ENCODE measurements around the gene CCNT1. TPM values are rescaled to one million over a fixed set of nuclear protein-coding genes. Genes with fewer than 3 reads are reported as not detected.
"Not testable (repeated sequence)": the region's sequence is repeated elsewhere in the genome, so short reads cannot be mapped to it uniquely, and the experiment has no call there.

The CCNT1 gene
- total RNA-seq, 1 experiment from 2014 or later: 50.8 TPM

DNA sequence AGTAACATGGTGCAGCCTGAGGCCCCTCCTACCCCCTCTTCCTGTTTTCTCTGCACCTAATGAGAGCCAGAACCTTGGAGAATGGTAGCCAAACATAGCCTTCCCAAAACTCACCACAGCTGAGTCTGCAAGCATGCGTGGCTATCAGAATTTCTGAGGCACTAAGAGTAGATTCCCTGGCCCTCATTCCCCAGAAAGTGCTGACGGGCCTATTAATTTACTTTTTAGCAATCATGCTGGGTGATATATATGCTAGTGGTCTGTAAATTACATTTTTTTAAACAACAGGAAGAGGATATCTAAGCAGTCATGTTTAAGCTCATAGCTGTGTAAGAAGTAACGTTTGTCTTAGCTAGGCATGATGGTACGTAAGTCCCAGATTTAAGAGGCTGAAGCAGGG is 64.8 kb downstream of the CCNT1 start:
- Histone ChIP-seq H3F3A (ENCODE audit: insufficient read depth, low read depth) (peaks cover 9% of the 10 kb centered on the region; the same call in 1 of the 2 replicates), H3K79me2 (ENCODE audit: low read depth) (no peaks in the 10 kb centered on the region), H4K20me1 (ENCODE audit: insufficient read depth) (peaks cover 7% of the 10 kb centered on the region; the same call in 1 of the 2 replicates), H3K4me3 (no peak overlapping the region), H3K27ac (no peak overlapping the region), H3K4me1 (replicated peaks; ENCODE audit: insufficient read depth) (no peaks in the 10 kb centered on the region), H3K9me2 (ENCODE audit: insufficient read depth) (no peaks in the 10 kb centered on the region), H3K27me3 (ENCODE audit: insufficient read depth, low read depth) (no peaks in the 10 kb centered on the region), H3K9me3 (ENCODE audit: insufficient read depth, low read depth) (no peaks in the 10 kb centered on the region), H3K4me2 (no peak overlapping the region), H2AFZ (no peak overlapping the region), H3K36me3 (ENCODE audit: low read depth) (no peaks in the 10 kb centered on the region; the same call in 1 of the 2 replicates)
- DNase-seq: no peak
- no TSS peak for BruUV-seq (replicated peaks)
- intact Hi-C loops (cut with micrococcal nuclease; ENCODE audit: unreplicated experiment): no loop called here
- POLR2A ChIA-PET (ENCODE audit: unreplicated experiment): no interaction called here
- CTCF ChIA-PET: no interaction called here
- TF ChIP-seq EZH2 (IDR thresholded peaks at IDR 0.05; ENCODE audit: low read depth): no peak
- TF ChIP-seq, protein P1, sequence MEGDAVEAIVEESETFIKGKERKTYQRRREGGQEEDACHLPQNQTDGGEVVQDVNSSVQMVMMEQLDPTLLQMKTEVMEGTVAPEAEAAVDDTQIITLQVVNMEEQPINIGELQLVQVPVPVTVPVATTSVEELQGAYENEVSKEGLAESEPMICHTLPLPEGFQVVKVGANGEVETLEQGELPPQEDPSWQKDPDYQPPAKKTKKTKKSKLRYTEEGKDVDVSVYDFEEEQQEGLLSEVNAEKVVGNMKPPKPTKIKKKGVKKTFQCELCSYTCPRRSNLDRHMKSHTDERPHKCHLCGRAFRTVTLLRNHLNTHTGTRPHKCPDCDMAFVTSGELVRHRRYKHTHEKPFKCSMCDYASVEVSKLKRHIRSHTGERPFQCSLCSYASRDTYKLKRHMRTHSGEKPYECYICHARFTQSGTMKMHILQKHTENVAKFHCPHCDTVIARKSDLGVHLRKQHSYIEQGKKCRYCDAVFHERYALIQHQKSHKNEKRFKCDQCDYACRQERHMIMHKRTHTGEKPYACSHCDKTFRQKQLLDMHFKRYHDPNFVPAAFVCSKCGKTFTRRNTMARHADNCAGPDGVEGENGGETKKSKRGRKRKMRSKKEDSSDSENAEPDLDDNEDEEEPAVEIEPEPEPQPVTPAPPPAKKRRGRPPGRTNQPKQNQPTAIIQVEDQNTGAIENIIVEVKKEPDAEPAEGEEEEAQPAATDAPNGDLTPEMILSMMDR (conservative IDR thresholded peaks at IDR 0.05): no peak

DNA sequence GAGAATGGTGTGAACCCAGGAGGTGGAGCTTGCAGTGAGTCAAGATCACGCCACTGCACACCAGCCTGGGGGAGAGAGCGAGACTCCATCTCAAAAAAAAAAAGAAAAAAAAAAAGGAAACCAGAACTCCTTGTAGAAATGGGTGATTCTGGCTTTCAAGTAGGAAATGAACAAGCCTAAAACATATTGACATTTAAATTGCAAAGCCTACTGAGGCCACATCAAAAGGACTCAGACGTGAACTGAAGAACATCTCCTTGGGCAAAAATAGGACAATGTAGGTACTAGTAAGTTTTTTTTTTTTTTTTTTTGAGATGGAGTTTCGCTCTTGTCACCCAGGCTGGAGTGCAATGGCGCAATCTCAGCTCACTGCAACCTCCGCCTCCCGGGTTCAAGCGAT is 71.2 kb downstream of the CCNT1 start:
- H4K20me1 ChIP-seq (ENCODE audit: insufficient read depth); H3K27me3 ChIP-seq (ENCODE audit: insufficient read depth, low read depth); H3K36me3 ChIP-seq (ENCODE audit: low read depth); H3K79me2 ChIP-seq (ENCODE audit: low read depth); H2AFZ ChIP-seq; H3K4me1 ChIP-seq (replicated peaks; ENCODE audit: insufficient read depth); DNase-seq; BruUV-seq (replicated peaks); H3K27ac ChIP-seq; H3K4me2 ChIP-seq; H3F3A ChIP-seq (ENCODE audit: insufficient read depth, low read depth); H3K9me2 ChIP-seq (ENCODE audit: insufficient read depth); H3K4me3 ChIP-seq; CTCF ChIA-PET; POLR2A ChIA-PET (ENCODE audit: unreplicated experiment); intact Hi-C loops (cut with micrococcal nuclease; ENCODE audit: unreplicated experiment); H3K9me3 ChIP-seq (ENCODE audit: insufficient read depth, low read depth): not testable (repeated sequence)

DNA sequence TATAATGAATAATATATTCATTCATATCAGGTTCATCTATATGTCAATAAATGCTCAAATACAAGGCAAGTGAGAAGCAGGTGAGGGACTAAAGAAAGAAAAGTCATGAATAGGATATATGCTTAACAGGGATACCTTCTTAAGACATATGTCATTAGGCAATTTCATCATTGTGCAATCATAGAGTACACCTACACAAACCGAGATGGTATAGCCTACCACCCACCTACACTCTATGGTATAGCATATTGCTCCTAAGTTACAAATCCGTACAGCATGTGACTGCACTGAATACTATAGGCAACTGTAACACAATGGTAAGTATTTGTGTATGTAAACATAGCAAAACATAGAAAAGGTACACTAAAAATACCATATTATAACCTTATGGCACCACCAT is 73.5 kb downstream of the CCNT1 start:
- Histone ChIP-seq H4K20me1 (ENCODE audit: insufficient read depth) (no peaks in the 10 kb centered on the region), H3K4me3 (no peak overlapping the region), H3K9me3 (ENCODE audit: insufficient read depth, low read depth) (no peaks in the 10 kb centered on the region), H3K36me3 (ENCODE audit: low read depth) (no peaks in the 10 kb centered on the region; the same call in 1 of the 2 replicates), H3K9me2 (ENCODE audit: insufficient read depth) (no peaks in the 10 kb centered on the region), H3K27ac (no peak overlapping the region), H3K4me1 (replicated peaks; ENCODE audit: insufficient read depth) (no peaks in the 10 kb centered on the region), H3K27me3 (ENCODE audit: insufficient read depth, low read depth) (no peaks in the 10 kb centered on the region), H3K4me2 (no peak overlapping the region), H2AFZ (no peak overlapping the region), H3F3A (ENCODE audit: insufficient read depth, low read depth) (no peaks in the 10 kb centered on the region), H3K79me2 (ENCODE audit: low read depth) (no peaks in the 10 kb centered on the region)
- no peak for DNase-seq
- ChIA-PET CTCF (no interaction called here), POLR2A (ENCODE audit: unreplicated experiment) (no interaction called here)
- BruUV-seq (replicated peaks): no TSS peak
- TF ChIP-seq, protein P1 (conservative IDR thresholded peaks at IDR 0.05): no peak
- TF ChIP-seq EZH2 (IDR thresholded peaks at IDR 0.05; ENCODE audit: low read depth): no peak
- intact Hi-C loops (cut with micrococcal nuclease; ENCODE audit: unreplicated experiment): no loop called here

DNA sequence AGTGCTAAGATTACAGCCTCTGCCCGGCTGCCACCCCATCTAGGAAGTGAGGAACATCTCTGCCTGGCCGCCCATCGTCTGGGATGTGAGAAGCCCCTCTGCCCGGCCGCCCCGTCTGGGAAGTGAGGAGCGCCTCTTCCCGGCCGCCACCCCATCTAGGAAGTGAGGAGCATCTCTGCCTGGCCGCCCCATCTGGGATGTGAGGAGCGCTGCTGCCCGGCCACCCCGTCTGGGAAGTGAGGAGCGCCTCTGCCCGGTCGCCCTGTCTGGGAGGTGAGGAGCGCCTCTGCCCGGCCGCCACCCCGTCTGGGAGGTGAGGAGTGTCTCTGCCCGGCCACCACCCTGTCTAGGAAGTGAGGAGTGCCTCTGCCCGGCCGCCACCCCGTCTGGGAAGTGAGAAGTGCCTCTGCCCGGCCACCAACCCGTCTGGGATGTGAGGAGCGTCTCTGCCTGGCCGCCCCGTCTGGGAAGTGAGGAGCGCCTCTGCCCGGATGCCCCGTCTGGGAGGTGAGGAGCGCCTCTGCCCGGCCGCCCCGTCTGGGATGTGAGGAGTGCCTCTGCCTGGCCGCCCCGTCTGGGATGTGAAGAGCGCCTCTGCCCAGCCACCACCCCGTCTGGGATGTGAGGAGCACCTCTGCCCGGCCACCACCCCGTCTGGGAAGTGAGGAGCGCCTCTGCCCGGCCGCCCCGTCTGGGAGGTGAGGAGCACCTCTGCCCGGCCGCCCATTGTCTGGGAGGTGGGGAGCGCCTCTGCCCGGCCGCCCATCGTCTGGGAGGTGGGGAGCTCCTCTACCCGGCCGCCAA is 74.6 kb downstream of the CCNT1 start:
- DNase-seq; H3K36me3 ChIP-seq (ENCODE audit: low read depth); H3F3A ChIP-seq (ENCODE audit: insufficient read depth, low read depth); H3K4me2 ChIP-seq; POLR2A ChIA-PET (ENCODE audit: unreplicated experiment); H3K79me2 ChIP-seq (ENCODE audit: low read depth); H3K4me1 ChIP-seq (replicated peaks; ENCODE audit: insufficient read depth); CTCF ChIA-PET; H3K9me2 ChIP-seq (ENCODE audit: insufficient read depth); H2AFZ ChIP-seq; H3K27me3 ChIP-seq (ENCODE audit: insufficient read depth, low read depth); H3K4me3 ChIP-seq; H3K9me3 ChIP-seq (ENCODE audit: insufficient read depth, low read depth); intact Hi-C loops (cut with micrococcal nuclease; ENCODE audit: unreplicated experiment); H3K27ac ChIP-seq; BruUV-seq (replicated peaks); H4K20me1 ChIP-seq (ENCODE audit: insufficient read depth): not testable (repeated sequence)
